HEK293 (cell line): ENCODE data around the gene QSOX1.
A peak's percentile ranks its signal among the peaks of the same experiment; 100 is the strongest.

Experiments
- GFI1B ChIP-seq: fragments of 450-650 bp; formaldehyde crosslinking; IDR thresholded peaks from 2 replicates; pipeline ENCODE4 v1.5.1; 2016; ENCODE audit warnings: missing biosample characterization, missing genetic modification characterization
- GLI4 ChIP-seq: fragments of 450-650 bp; formaldehyde crosslinking; IDR thresholded peaks from 2 replicates; pipeline ENCODE4 v1.5.1; 2016; ENCODE audit warnings: missing biosample characterization, missing genetic modification characterization
- SALL2 ChIP-seq: fragments of 450-650 bp; formaldehyde crosslinking; IDR thresholded peaks from 2 replicates; pipeline ENCODE4 v1.5.0; 2017; ENCODE audit warnings: missing biosample characterization, mild to moderate bottlenecking, missing genetic modification characterization, borderline replicate concordance
- WT1 ChIP-seq: fragments of 450-650 bp; formaldehyde crosslinking; IDR thresholded peaks from 2 replicates; pipeline ENCODE4 v1.5.1; 2016; ENCODE audit warnings: missing biosample characterization, missing genetic modification characterization
- YY2 ChIP-seq: fragments of 450-650 bp; formaldehyde crosslinking; IDR thresholded peaks from 2 replicates; pipeline ENCODE4 v1.5.1; 2016; ENCODE audit warnings: missing biosample characterization, missing genetic modification characterization
- ZBTB21 ChIP-seq: fragments of 450-650 bp; formaldehyde crosslinking; IDR thresholded peaks from 2 replicates; pipeline ENCODE4 v1.5.1; 2017; ENCODE audit warnings: missing biosample characterization, missing genetic modification characterization
- ZBTB48 ChIP-seq: fragments of 450-650 bp; formaldehyde crosslinking; IDR thresholded peaks from 2 replicates; pipeline ENCODE4 v1.5.1; 2016; ENCODE audit warnings: missing biosample characterization, missing genetic modification characterization
- ZFHX2 ChIP-seq: fragments of 450-650 bp; formaldehyde crosslinking; conservative IDR thresholded peaks from 2 replicates; pipeline ENCODE4 v1.5.1; 2016; ENCODE audit warnings: missing biosample characterization, missing genetic modification characterization
- ZNF174 ChIP-seq: fragments of 450-650 bp; formaldehyde crosslinking; IDR thresholded peaks from 2 replicates; pipeline ENCODE4 v1.5.0; 2017; ENCODE audit warnings: missing biosample characterization, mild to moderate bottlenecking, missing genetic modification characterization
- ZNF175 ChIP-seq: fragments of 450-650 bp; formaldehyde crosslinking; IDR thresholded peaks from 2 replicates; pipeline ENCODE4 v1.5.1; 2016; ENCODE audit warnings: missing biosample characterization, missing genetic modification characterization
- ZNF214 ChIP-seq: fragments of 450-650 bp; formaldehyde crosslinking; IDR thresholded peaks from 2 replicates; pipeline ENCODE4 v1.5.1; 2017; ENCODE audit warnings: missing biosample characterization, mild to moderate bottlenecking, missing genetic modification characterization, borderline replicate concordance
- ZNF24 ChIP-seq: fragments of 450-650 bp; formaldehyde crosslinking; IDR thresholded peaks from 2 replicates; pipeline ENCODE4 v1.5.1; 2016; ENCODE audit warnings: missing biosample characterization, missing genetic modification characterization
- ZNF335 ChIP-seq: fragments of 450-650 bp; formaldehyde crosslinking; conservative IDR thresholded peaks from 2 replicates; pipeline ENCODE4 v1.5.1; 2016; ENCODE audit warnings: missing biosample characterization, missing genetic modification characterization
- ZNF37A ChIP-seq: fragments of 450-650 bp; IDR thresholded peaks from 2 replicates; pipeline ENCODE4 v1.5.1; 2018; ENCODE audit warnings: missing biosample characterization, missing genetic modification characterization
- ZNF610 ChIP-seq: fragments of 450-650 bp; formaldehyde crosslinking; IDR thresholded peaks from 2 replicates; pipeline ENCODE4 v1.5.1; 2016; ENCODE audit warnings: missing biosample characterization, missing genetic modification characterization, borderline replicate concordance
- ZNF701 ChIP-seq: fragments of 450-650 bp; formaldehyde crosslinking; IDR thresholded peaks from 2 replicates; pipeline ENCODE4 v1.5.1; 2016; ENCODE audit warnings: missing biosample characterization, missing genetic modification characterization
- ZNF792 ChIP-seq: fragments of 450-650 bp; formaldehyde crosslinking; IDR thresholded peaks from 2 replicates; pipeline ENCODE4 v1.5.1; 2016; ENCODE audit warnings: missing biosample characterization, missing genetic modification characterization
- ZNF837 ChIP-seq: fragments of 450-650 bp; formaldehyde crosslinking; IDR thresholded peaks from 2 replicates; pipeline ENCODE4 v1.5.1; 2016; ENCODE audit warnings: missing biosample characterization, missing genetic modification characterization
- ZSCAN16 ChIP-seq: fragments of 450-650 bp; formaldehyde crosslinking; IDR thresholded peaks from 2 replicates; pipeline ENCODE4 v1.5.1; 2016; ENCODE audit warnings: missing biosample characterization, missing genetic modification characterization
- TF ChIP-seq, protein P1 (sequence below): fragments of 450-650 bp; formaldehyde crosslinking; IDR thresholded peaks from 2 replicates; pipeline ENCODE4 v1.5.1; 2016; ENCODE audit warnings: missing biosample characterization, missing genetic modification characterization
- TF ChIP-seq, protein P2 (sequence below): fragments of 450-650 bp; formaldehyde crosslinking; IDR thresholded peaks from 2 replicates; pipeline ENCODE4 v1.5.1; 2016; ENCODE audit warnings: missing biosample characterization, missing genetic modification characterization, borderline replicate concordance
- TF ChIP-seq, protein P3 (sequence below): fragments of 450-650 bp; formaldehyde crosslinking; IDR thresholded peaks from 2 replicates; pipeline ENCODE4 v1.5.1; 2016; ENCODE audit warnings: missing biosample characterization, missing genetic modification characterization
- TF ChIP-seq, protein P4 (sequence below): fragments of 450-650 bp; formaldehyde crosslinking; IDR thresholded peaks from 2 replicates; pipeline ENCODE4 v1.5.1; 2017; ENCODE audit warnings: missing biosample characterization, missing genetic modification characterization
- TF ChIP-seq, protein P5 (sequence below): fragments of 450-650 bp; formaldehyde crosslinking; IDR thresholded peaks from 2 replicates; pipeline ENCODE4 v1.5.1; 2017; ENCODE audit warnings: missing biosample characterization, missing genetic modification characterization
- TF ChIP-seq, protein P6 (sequence below): fragments of 450-650 bp; formaldehyde crosslinking; IDR thresholded peaks from 2 replicates; pipeline ENCODE4 v1.5.1; 2016; ENCODE audit warnings: missing biosample characterization, missing genetic modification characterization
- TF ChIP-seq, protein P7 (sequence below): fragments of 450-650 bp; formaldehyde crosslinking; optimal IDR thresholded peaks from 2 replicates; pipeline ENCODE3; 2016; ENCODE audit warnings: missing biosample characterization, mild to moderate bottlenecking, missing genetic modification characterization

The QSOX1 gene

DNA sequence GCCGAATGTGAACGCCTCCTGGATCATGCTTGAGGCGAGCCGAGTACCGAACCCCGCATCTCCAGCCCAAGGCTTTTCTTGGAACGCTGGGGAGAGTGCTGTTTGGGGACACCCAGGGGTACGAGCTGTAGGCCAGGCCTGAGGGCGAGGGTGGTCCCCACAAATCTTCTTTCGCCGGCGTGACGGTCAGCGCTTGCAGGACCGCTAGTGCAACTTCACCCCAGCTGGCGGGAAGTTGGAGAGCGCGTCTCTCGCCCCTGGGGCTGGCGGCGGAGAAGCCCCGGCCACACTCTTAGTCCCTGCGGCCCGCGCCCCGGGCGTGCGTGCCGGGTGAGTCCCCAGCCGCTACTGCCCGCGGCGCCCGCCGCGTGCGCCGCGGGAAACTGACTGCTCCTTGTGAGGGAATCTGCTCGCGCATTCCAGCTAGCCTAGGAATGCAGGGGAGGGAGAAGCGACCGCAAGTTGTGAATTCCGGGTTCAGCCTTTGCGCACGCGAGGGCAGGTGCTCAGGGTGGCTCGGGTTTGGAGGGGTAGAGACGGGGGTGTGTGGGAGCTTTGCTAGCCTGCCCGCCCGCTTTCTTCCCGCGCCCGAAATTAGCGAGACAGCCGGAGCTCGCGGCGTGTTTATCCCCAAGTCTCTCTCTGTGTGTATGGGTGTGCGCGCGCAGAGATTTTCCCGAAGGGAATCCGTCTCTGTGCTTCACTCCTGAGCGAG lies 76.3 kb downstream of the QSOX1 start (continued):
- TF ChIP-seq, protein P1, sequence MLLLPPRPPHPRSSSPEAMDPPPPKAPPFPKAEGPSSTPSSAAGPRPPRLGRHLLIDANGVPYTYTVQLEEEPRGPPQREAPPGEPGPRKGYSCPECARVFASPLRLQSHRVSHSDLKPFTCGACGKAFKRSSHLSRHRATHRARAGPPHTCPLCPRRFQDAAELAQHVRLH (tag by site-specific recombination) = no peak
- TF ChIP-seq ZNF37A (tag by site-specific recombination) (no peak), ZFHX2 (tag by site-specific recombination) (peak; percentile 45), ZNF837 (no peak), SALL2 (tag by site-specific recombination) (no peak), ZNF175 (tag by site-specific recombination) (no peak), ZBTB48 (tag by site-specific recombination) (no peak; the same call in 1 of the 2 replicates), GFI1B (peak; percentile 29; the same call in 1 of the 2 replicates), ZNF610 (tag by site-specific recombination) (no peak), YY2 (tag by site-specific recombination) (no peak), ZBTB21 (tag by site-specific recombination) (no peak), GLI4 (tag by site-specific recombination) (no peak), ZNF701 (tag by site-specific recombination) (no peak), ZNF792 (tag by site-specific recombination) (no peak), ZSCAN16 (tag by site-specific recombination) (no peak), WT1 (peak; percentile 20; the same call in 1 of the 2 replicates), ZNF174 (no peak), ZNF24 (tag by site-specific recombination) (no peak), ZNF214 (tag by site-specific recombination) (no peak), ZNF335 (tag by site-specific recombination) (peak; percentile 71)
- TF ChIP-seq, protein P2, sequence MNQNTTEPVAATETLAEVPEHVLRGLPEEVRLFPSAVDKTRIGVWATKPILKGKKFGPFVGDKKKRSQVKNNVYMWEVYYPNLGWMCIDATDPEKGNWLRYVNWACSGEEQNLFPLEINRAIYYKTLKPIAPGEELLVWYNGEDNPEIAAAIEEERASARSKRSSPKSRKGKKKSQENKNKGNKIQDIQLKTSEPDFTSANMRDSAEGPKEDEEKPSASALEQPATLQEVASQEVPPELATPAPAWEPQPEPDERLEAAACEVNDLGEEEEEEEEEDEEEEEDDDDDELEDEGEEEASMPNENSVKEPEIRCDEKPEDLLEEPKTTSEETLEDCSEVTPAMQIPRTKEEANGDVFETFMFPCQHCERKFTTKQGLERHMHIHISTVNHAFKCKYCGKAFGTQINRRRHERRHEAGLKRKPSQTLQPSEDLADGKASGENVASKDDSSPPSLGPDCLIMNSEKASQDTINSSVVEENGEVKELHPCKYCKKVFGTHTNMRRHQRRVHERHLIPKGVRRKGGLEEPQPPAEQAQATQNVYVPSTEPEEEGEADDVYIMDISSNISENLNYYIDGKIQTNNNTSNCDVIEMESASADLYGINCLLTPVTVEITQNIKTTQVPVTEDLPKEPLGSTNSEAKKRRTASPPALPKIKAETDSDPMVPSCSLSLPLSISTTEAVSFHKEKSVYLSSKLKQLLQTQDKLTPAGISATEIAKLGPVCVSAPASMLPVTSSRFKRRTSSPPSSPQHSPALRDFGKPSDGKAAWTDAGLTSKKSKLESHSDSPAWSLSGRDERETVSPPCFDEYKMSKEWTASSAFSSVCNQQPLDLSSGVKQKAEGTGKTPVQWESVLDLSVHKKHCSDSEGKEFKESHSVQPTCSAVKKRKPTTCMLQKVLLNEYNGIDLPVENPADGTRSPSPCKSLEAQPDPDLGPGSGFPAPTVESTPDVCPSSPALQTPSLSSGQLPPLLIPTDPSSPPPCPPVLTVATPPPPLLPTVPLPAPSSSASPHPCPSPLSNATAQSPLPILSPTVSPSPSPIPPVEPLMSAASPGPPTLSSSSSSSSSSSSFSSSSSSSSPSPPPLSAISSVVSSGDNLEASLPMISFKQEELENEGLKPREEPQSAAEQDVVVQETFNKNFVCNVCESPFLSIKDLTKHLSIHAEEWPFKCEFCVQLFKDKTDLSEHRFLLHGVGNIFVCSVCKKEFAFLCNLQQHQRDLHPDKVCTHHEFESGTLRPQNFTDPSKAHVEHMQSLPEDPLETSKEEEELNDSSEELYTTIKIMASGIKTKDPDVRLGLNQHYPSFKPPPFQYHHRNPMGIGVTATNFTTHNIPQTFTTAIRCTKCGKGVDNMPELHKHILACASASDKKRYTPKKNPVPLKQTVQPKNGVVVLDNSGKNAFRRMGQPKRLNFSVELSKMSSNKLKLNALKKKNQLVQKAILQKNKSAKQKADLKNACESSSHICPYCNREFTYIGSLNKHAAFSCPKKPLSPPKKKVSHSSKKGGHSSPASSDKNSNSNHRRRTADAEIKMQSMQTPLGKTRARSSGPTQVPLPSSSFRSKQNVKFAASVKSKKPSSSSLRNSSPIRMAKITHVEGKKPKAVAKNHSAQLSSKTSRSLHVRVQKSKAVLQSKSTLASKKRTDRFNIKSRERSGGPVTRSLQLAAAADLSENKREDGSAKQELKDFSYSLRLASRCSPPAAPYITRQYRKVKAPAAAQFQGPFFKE = no peak
- TF ChIP-seq, protein P3, sequence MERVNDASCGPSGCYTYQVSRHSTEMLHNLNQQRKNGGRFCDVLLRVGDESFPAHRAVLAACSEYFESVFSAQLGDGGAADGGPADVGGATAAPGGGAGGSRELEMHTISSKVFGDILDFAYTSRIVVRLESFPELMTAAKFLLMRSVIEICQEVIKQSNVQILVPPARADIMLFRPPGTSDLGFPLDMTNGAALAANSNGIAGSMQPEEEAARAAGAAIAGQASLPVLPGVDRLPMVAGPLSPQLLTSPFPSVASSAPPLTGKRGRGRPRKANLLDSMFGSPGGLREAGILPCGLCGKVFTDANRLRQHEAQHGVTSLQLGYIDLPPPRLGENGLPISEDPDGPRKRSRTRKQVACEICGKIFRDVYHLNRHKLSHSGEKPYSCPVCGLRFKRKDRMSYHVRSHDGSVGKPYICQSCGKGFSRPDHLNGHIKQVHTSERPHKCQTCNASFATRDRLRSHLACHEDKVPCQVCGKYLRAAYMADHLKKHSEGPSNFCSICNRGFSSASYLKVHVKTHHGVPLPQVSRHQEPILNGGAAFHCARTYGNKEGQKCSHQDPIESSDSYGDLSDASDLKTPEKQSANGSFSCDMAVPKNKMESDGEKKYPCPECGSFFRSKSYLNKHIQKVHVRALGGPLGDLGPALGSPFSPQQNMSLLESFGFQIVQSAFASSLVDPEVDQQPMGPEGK = no peak
- TF ChIP-seq, protein P4, sequence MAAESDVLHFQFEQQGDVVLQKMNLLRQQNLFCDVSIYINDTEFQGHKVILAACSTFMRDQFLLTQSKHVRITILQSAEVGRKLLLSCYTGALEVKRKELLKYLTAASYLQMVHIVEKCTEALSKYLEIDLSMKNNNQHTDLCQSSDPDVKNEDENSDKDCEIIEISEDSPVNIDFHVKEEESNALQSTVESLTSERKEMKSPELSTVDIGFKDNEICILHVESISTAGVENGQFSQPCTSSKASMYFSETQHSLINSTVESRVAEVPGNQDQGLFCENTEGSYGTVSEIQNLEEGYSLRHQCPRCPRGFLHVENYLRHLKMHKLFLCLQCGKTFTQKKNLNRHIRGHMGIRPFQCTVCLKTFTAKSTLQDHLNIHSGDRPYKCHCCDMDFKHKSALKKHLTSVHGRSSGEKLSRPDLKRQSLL (tag by site-specific recombination) = no peak
- TF ChIP-seq, protein P5, sequence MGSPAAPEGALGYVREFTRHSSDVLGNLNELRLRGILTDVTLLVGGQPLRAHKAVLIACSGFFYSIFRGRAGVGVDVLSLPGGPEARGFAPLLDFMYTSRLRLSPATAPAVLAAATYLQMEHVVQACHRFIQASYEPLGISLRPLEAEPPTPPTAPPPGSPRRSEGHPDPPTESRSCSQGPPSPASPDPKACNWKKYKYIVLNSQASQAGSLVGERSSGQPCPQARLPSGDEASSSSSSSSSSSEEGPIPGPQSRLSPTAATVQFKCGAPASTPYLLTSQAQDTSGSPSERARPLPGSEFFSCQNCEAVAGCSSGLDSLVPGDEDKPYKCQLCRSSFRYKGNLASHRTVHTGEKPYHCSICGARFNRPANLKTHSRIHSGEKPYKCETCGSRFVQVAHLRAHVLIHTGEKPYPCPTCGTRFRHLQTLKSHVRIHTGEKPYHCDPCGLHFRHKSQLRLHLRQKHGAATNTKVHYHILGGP (tag by site-specific recombination) = no peak
- TF ChIP-seq, protein P6, sequence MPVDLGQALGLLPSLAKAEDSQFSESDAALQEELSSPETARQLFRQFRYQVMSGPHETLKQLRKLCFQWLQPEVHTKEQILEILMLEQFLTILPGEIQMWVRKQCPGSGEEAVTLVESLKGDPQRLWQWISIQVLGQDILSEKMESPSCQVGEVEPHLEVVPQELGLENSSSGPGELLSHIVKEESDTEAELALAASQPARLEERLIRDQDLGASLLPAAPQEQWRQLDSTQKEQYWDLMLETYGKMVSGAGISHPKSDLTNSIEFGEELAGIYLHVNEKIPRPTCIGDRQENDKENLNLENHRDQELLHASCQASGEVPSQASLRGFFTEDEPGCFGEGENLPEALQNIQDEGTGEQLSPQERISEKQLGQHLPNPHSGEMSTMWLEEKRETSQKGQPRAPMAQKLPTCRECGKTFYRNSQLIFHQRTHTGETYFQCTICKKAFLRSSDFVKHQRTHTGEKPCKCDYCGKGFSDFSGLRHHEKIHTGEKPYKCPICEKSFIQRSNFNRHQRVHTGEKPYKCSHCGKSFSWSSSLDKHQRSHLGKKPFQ = no peak
- TF ChIP-seq, protein P7, sequence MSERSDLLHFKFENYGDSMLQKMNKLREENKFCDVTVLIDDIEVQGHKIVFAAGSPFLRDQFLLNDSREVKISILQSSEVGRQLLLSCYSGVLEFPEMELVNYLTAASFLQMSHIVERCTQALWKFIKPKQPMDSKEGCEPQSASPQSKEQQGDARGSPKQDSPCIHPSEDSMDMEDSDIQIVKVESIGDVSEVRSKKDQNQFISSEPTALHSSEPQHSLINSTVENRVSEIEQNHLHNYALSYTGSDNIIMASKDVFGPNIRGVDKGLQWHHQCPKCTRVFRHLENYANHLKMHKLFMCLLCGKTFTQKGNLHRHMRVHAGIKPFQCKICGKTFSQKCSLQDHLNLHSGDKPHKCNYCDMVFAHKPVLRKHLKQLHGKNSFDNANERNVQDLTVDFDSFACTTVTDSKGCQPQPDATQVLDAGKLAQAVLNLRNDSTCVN (tag by site-specific recombination) = peak; percentile 90
